Kidney tubule cell (primary cell): ENCODE results near the gene VN1R5.
"Not testable (repeated sequence)": the region's sequence is repeated elsewhere in the genome, so short reads cannot be mapped to it uniquely, and the experiment has no call there.

ENCODE experiments used
- DNase-seq: peaks from one replicate; pipeline ENCODE4 v3.0.0-alpha.2; 2018; ENCODE audit warnings: low spot score

VN1R5 gene

GRCh38 chr1:247273013-247273412 lies 17.1 kb downstream of the VN1R5 start:
- no peak for DNase-seq

GRCh38 chr1:247274605-247275256 lies 18.9 kb downstream of the VN1R5 start:
- peak; percentile 44 for DNase-seq

- peak; percentile 88 for DNase-seq
These were observed 21.3 kb downstream of the VN1R5 start for GRCh38 chr1:247277191-247277590.

- DNase-seq = peak; percentile 46
These were observed 25.2 kb downstream of the VN1R5 start for GRCh38 chr1:247281001-247281574.

GRCh38 chr1:247286134-247286670 lies 30.3 kb downstream of the VN1R5 start:
- no peak for DNase-seq

- DNase-seq = no peak
These were observed 31.6 kb downstream of the VN1R5 start for GRCh38 chr1:247287460-247287859.

- DNase-seq = no peak
These were observed 32.5 kb downstream of the VN1R5 start for GRCh38 chr1:247288341-247288740.

- DNase-seq = not testable (repeated sequence)
These were observed 33.5 kb downstream of the VN1R5 start for GRCh38 chr1:247289274-247289892.

GRCh38 chr1:247290576-247290975 lies 34.7 kb downstream of the VN1R5 start:
- DNase-seq = no peak

GRCh38 chr1:247291161-247291560 lies 35.3 kb downstream of the VN1R5 start:
- DNase-seq = no peak

- no peak for DNase-seq
These were observed 36.1 kb downstream of the VN1R5 start for GRCh38 chr1:247291833-247292561.

- no peak for DNase-seq
These were observed 37.2 kb downstream of the VN1R5 start for GRCh38 chr1:247293047-247293446.

- DNase-seq = peak; percentile 56
These were observed 38.4 kb downstream of the VN1R5 start for GRCh38 chr1:247294282-247294681.

GRCh38 chr1:247295274-247295684 lies 39.4 kb downstream of the VN1R5 start:
- DNase-seq = peak; percentile 64

GRCh38 chr1:247295746-247296145 lies 39.9 kb downstream of the VN1R5 start:
- no peak for DNase-seq

- DNase-seq = no peak
These were observed 40.8 kb downstream of the VN1R5 start for GRCh38 chr1:247296599-247297180.

- DNase-seq = no peak
These were observed 41.6 kb downstream of the VN1R5 start for GRCh38 chr1:247297263-247298123.

- no peak for DNase-seq
These were observed 42.2 kb downstream of the VN1R5 start for GRCh38 chr1:247298124-247298481.

- DNase-seq = no peak
These were observed 42.8 kb downstream of the VN1R5 start for GRCh38 chr1:247298701-247299100.

- no peak for DNase-seq
These were observed 44.0 kb downstream of the VN1R5 start for GRCh38 chr1:247299723-247300381.
